Lung (tissue), 12 donors: ENCODE measurements around the gene ADAMTS6. TPM values are rescaled to one million over a fixed set of nuclear protein-coding genes. Genes with fewer than 3 reads are reported as not detected.
A peak's percentile ranks its signal among the peaks of the same experiment; 100 is the strongest.

Source experiments
- ATAC-seq: fragments of 200-7000 bp; cut with Tn5 transposase; one replicate; pipeline ENCODE4 v1.9.1; 2020; ENCODE audit warnings: moderate number of reproducible peaks; ENCODE audit not compliant: insufficient read depth, low FRiP score
- DNase-seq, 3 donors: peaks; one replicate each; pipeline ENCODE4 v3.0.0-alpha.2; 2013 to 2017
- H3K27ac ChIP-seq, 2 donors: one replicate each; pipeline ENCODE4 v1.5.1; 2013; ENCODE audit warnings: mild to moderate bottlenecking in 2 of 2, moderate library complexity in 2 of 2, control low read depth in 1 of 2, inconsistent platforms in 1 of 2, low read depth in 1 of 2, low read length in 1 of 2
- H3K27me3 ChIP-seq, 3 donors: one replicate each; pipeline ENCODE4 v1.5.1; 2013; ENCODE audit warnings: low read length in 2 of 3; ENCODE audit not compliant: control insufficient read depth in 3 of 3, insufficient read depth in 3 of 3
- H3K36me3 ChIP-seq, 4 donors: one replicate each; pipeline ENCODE4 v1.5.1; 2013; ENCODE audit warnings: low read length in 4 of 4, mild to moderate bottlenecking in 1 of 4, moderate library complexity in 1 of 4; ENCODE audit not compliant: control insufficient read depth in 4 of 4, insufficient read depth in 4 of 4
- H3K4me1 ChIP-seq, 5 donors: one replicate each; pipeline ENCODE4 v1.5.1; 2013; ENCODE audit warnings: low read length in 5 of 5, mild to moderate bottlenecking in 2 of 5, moderate library complexity in 1 of 5; ENCODE audit not compliant: control insufficient read depth in 5 of 5, insufficient read depth in 5 of 5
- H3K4me3 ChIP-seq: one replicate; pipeline ENCODE4 v1.5.1; 2013; ENCODE audit warnings: mild to moderate bottlenecking, control low read depth, moderate library complexity
- H3K9ac ChIP-seq, 2 donors: one replicate each; pipeline ENCODE4 v1.5.1; 2013; ENCODE audit warnings: low read length in 2 of 2, control low read depth in 1 of 2; ENCODE audit not compliant: insufficient read depth in 1 of 2
- H3K9me3 ChIP-seq, 4 donors: one replicate each; pipeline ENCODE4 v1.5.1; 2013; ENCODE audit warnings: low read length in 3 of 4, mild to moderate bottlenecking in 1 of 4, moderate library complexity in 1 of 4; ENCODE audit not compliant: control insufficient read depth in 4 of 4, insufficient read depth in 3 of 4
- CTCF ChIP-seq: IDR thresholded peaks from 2 replicates; pipeline ENCODE4 v1.5.1; 2012; ENCODE audit warnings: mild to moderate bottlenecking; ENCODE audit errors: control extremely low read depth, extremely low read depth
- WGBS, 2 donors: extraction: QIAGEN DNeasy Blood & Tissue Kit; methylation state at CpG; one replicate each; pipeline ENCODE4 v1.1.7; 2013; 5-methylcytosine and 5-hydroxymethylcytosine counted together
- polyA plus RNA-seq, 2 donors: library from polyadenylated mRNA; stranded (reverse); fragments of 200-250 nt; gene quantifications; one replicate each; pipeline ENCODE4 v1.2.1, GENCODE V29; 2013
- total RNA-seq, 2 donors: library from RNA; depleted of rRNA in 1 of 2; stranded (reverse); fragments of >200 nt in 1 of 2; gene quantifications; one replicate each; pipeline ENCODE4 v1.2.1, GENCODE V29; 2014 to 2021
- donor health status: control.
- donor health status: control.
- donor health status: Bipolar disorder and iron deficiency.
- donor health status: healthy.
- donor health status: DM: yes; HTN: yes; CAD: no.

The ADAMTS6 gene
- total and polyA plus RNA-seq, 4 donors = 0.19 to 16.8 (median 3.3) TPM

GRCh38 chr5:65338606-65339151, 143.0 kb downstream of the ADAMTS6 start:
- no peak overlapping the region for H3K9ac ChIP-seq

GRCh38 chr5:65334077-65334476, 147.6 kb downstream of the ADAMTS6 start:
- WGBS, 2 donors = 71 to 89% methylated on average over 4 of the region's 4 CpGs
- ATAC-seq = no peak
- DNase-seq = peak; percentile 16 to 45 (median 20)

More at GRCh38 chr5:65338606-65339151, 143.0 kb downstream of the ADAMTS6 start:
- no peak for TF ChIP-seq CTCF
- 93 to 96% methylated on average over 3 of the region's 3 CpGs for WGBS, 2 donors
- Histone ChIP-seq H3K4me3 (no peak overlapping the region), H3K36me3 (no peaks in the 10 kb centered on the region), H3K4me1 (no peaks in the 10 kb centered on the region), H3K27ac (no peak overlapping the region), H3K27me3 (no peaks in the 10 kb centered on the region), H3K9me3 (peaks cover 0 to 12% (median 2%) of the 10 kb centered on the region in 4 donors)
- no peak for ATAC-seq
- no peak for DNase-seq

DNA sequence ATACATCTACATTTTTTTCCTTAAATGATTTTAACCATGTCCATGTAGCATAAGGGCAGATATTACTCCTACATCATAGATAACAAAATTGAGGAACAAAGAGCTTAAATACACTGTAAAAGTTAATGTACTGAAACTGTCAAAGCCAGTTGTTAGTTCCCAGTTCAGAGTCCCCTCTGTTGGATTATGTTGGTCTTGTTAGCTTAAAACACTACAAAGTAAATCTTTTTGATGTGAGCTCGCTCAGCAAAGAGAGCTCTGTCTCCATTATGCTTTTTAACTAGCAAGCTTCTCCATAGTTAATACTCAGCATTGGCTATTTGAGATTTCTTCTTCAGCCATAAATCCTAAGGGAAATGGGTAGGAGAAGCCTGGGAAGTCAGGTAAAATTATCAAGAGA, 149.1 kb downstream of the ADAMTS6 start:
- no peaks in the 10 kb centered on the region for H3K9me3 ChIP-seq
- no peak overlapping the region for H3K27ac ChIP-seq
- no peaks in the 10 kb centered on the region for H3K27me3 ChIP-seq
- peaks cover 0 to 4% (median 0%) of the 10 kb centered on the region in 5 donors for H3K4me1 ChIP-seq
- ATAC-seq (no peak), DNase-seq (no peak)
- 91 to 94% methylated on average over 1 of the region's 1 CpG for WGBS, 2 donors
- H3K36me3 ChIP-seq = no peaks in the 10 kb centered on the region
- no peak overlapping the region for H3K9ac ChIP-seq
- TF ChIP-seq CTCF = no peak
- H3K4me3 ChIP-seq = no peak overlapping the region

More at GRCh38 chr5:65334077-65334476, 147.6 kb downstream of the ADAMTS6 start:
- no peaks in the 10 kb centered on the region for H3K27me3 ChIP-seq
- no peak overlapping the region for H3K4me3 ChIP-seq
- no peak overlapping the region for H3K27ac ChIP-seq
- no peak overlapping the region for H3K9ac ChIP-seq
- peaks cover 0 to 5% (median 0%) of the 10 kb centered on the region in 4 donors for H3K9me3 ChIP-seq
- no peak for TF ChIP-seq CTCF
- peaks cover 0 to 4% (median 0%) of the 10 kb centered on the region in 5 donors for H3K4me1 ChIP-seq
- no peaks in the 10 kb centered on the region for H3K36me3 ChIP-seq

- Histone ChIP-seq H3K9me3 (no peaks in the 10 kb centered on the region), H3K4me1 (peaks cover 0 to 8% (median 0%) of the 10 kb centered on the region in 5 donors), H3K36me3 (no peaks in the 10 kb centered on the region), H3K27me3 (no peaks in the 10 kb centered on the region), H3K9ac (no peak overlapping the region), H3K27ac (no peak overlapping the region), H3K4me3 (no peak overlapping the region)
- TF ChIP-seq CTCF = no peak
- DNase-seq = peak in 1 of 3 donors; percentile 26
- 56 to 71% methylated on average over 2 of the region's 2 CpGs for WGBS, 2 donors
- ATAC-seq = no peak
These were observed 152.5 kb downstream of the ADAMTS6 start for GRCh38 chr5:65329266-65329665.
